Panc1 (cell line): Measurements from ENCODE around the gene SLF1.

Experiments used
- CTCF ChIP-seq: fragments of 450-650 bp; IDR thresholded peaks from 2 replicates; pipeline ENCODE4 v1.5.1; 2017; ENCODE audit warnings: mild to moderate bottlenecking
- POLR2AphosphoS5 ChIP-seq: IDR thresholded peaks from 2 replicates; pipeline ENCODE4 v1.6.1; 2012; ENCODE audit warnings: mild to moderate bottlenecking, low read depth, low read length, moderate library complexity
- TCF7L2 ChIP-seq: IDR thresholded peaks from 2 replicates; pipeline ENCODE4 v1.6.1; 2011; ENCODE audit warnings: mild to moderate bottlenecking, low read depth, low read length, inconsistent platforms
- TF ChIP-seq, protein P1 (sequence below), 2 experiments: IDR thresholded peaks; 2 replicates each; pipeline ENCODE4 v1.6.1; 2011 to 2012; ENCODE audit warnings: low read depth in 2 of 2, control low read depth in 1 of 2, low read length in 1 of 2, mild to moderate bottlenecking in 1 of 2, moderate library complexity in 1 of 2; ENCODE audit not compliant: insufficient read depth in 1 of 2

GRCh38 chr5:94649874-94650273 lies 31.4 kb downstream of the SLF1 start:
- no peak for TF ChIP-seq CTCF
- no peak for TF ChIP-seq POLR2AphosphoS5
- TF ChIP-seq, protein P1, sequence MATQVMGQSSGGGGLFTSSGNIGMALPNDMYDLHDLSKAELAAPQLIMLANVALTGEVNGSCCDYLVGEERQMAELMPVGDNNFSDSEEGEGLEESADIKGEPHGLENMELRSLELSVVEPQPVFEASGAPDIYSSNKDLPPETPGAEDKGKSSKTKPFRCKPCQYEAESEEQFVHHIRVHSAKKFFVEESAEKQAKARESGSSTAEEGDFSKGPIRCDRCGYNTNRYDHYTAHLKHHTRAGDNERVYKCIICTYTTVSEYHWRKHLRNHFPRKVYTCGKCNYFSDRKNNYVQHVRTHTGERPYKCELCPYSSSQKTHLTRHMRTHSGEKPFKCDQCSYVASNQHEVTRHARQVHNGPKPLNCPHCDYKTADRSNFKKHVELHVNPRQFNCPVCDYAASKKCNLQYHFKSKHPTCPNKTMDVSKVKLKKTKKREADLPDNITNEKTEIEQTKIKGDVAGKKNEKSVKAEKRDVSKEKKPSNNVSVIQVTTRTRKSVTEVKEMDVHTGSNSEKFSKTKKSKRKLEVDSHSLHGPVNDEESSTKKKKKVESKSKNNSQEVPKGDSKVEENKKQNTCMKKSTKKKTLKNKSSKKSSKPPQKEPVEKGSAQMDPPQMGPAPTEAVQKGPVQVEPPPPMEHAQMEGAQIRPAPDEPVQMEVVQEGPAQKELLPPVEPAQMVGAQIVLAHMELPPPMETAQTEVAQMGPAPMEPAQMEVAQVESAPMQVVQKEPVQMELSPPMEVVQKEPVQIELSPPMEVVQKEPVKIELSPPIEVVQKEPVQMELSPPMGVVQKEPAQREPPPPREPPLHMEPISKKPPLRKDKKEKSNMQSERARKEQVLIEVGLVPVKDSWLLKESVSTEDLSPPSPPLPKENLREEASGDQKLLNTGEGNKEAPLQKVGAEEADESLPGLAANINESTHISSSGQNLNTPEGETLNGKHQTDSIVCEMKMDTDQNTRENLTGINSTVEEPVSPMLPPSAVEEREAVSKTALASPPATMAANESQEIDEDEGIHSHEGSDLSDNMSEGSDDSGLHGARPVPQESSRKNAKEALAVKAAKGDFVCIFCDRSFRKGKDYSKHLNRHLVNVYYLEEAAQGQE (IDR thresholded peaks at IDR 0.05; ENCODE audit: insufficient read depth in 1 of 2, low read depth in 2 of 2, low read length in 1 of 2): no peak
- TF ChIP-seq TCF7L2: no peak
